Type B pancreatic cell (in vitro differentiated cells): ENCODE measurements around the gene APH1B. TPM values are rescaled to one million over a fixed set of nuclear protein-coding genes. Genes with fewer than 3 reads are reported as not detected.

ENCODE experiments used
- DNase-seq: peaks from one replicate; pipeline ENCODE4 v3.0.0; 2021; ENCODE audit warnings: mixed read lengths; ENCODE audit not compliant: unreplicated experiment; ENCODE audit errors: extremely low spot score
- H3K27ac Mint-ChIP-seq: 2 replicates; pipeline ENCODE4 v1.8.0; 2021; ENCODE audit warnings: mild to moderate bottlenecking, mixed read lengths
- H3K27me3 Mint-ChIP-seq: 2 replicates; pipeline ENCODE4 v1.8.0; 2021; ENCODE audit warnings: mixed read lengths
- H3K36me3 Mint-ChIP-seq: 2 replicates; pipeline ENCODE4 v1.8.0; 2021; ENCODE audit warnings: mixed read lengths
- H3K4me1 Mint-ChIP-seq: one replicate; pipeline ENCODE4 v1.8.0; 2021; ENCODE audit warnings: mixed read lengths; ENCODE audit not compliant: unreplicated experiment
- H3K4me3 Mint-ChIP-seq: 2 replicates; pipeline ENCODE4 v1.8.0; 2021; ENCODE audit warnings: mild to moderate bottlenecking, mixed read lengths
- H3K9me3 Mint-ChIP-seq: 2 replicates; pipeline ENCODE4 v1.8.0; 2021; ENCODE audit warnings: mixed read lengths
- total RNA-seq: library from RNA; stranded (reverse); gene quantifications from 2 replicates; pipeline ENCODE4 v1.2.1, GENCODE V29; 2021; ENCODE audit warnings: low replicate concordance
- TF ChIP-seq, protein P1 (sequence below): fragments of 200-600 bp; sonication (generic); conservative IDR thresholded peaks from 2 replicates; pipeline ENCODE4 v1.5.0; 2021; ENCODE audit warnings: antibody characterized with exemption, mild to moderate bottlenecking

Gene APH1B
- total RNA-seq, 1 donor from 2014 or later: 16.0 TPM

- H3K9me3 Mint-ChIP-seq: no peaks in the 10 kb centered on the region
- peaks cover 5% of the 10 kb centered on the region for H3K27me3 Mint-ChIP-seq
- TF ChIP-seq, protein P1, sequence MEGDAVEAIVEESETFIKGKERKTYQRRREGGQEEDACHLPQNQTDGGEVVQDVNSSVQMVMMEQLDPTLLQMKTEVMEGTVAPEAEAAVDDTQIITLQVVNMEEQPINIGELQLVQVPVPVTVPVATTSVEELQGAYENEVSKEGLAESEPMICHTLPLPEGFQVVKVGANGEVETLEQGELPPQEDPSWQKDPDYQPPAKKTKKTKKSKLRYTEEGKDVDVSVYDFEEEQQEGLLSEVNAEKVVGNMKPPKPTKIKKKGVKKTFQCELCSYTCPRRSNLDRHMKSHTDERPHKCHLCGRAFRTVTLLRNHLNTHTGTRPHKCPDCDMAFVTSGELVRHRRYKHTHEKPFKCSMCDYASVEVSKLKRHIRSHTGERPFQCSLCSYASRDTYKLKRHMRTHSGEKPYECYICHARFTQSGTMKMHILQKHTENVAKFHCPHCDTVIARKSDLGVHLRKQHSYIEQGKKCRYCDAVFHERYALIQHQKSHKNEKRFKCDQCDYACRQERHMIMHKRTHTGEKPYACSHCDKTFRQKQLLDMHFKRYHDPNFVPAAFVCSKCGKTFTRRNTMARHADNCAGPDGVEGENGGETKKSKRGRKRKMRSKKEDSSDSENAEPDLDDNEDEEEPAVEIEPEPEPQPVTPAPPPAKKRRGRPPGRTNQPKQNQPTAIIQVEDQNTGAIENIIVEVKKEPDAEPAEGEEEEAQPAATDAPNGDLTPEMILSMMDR: no peak
- H3K4me1 Mint-ChIP-seq: no peaks in the 10 kb centered on the region
- H3K27ac Mint-ChIP-seq: no peak overlapping the region
- no peak for DNase-seq
- no peak overlapping the region for H3K4me3 Mint-ChIP-seq
- H3K36me3 Mint-ChIP-seq: no peaks in the 10 kb centered on the region
These were observed 55.1 kb downstream of the APH1B start for GRCh38 chr15:63332367-63333124.

GRCh38 chr15:63334821-63335220, 57.4 kb downstream of the APH1B start:
- Mint-ChIP-seq H3K27ac (no peak overlapping the region), H3K4me1 (peaks cover 10% of the 10 kb centered on the region), H3K36me3 (no peaks in the 10 kb centered on the region), H3K9me3 (no peaks in the 10 kb centered on the region), H3K4me3 (no peak overlapping the region), H3K27me3 (peaks cover 9% of the 10 kb centered on the region)
- DNase-seq: no peak
- TF ChIP-seq, protein P1: no peak

- Mint-ChIP-seq H3K4me3 (no peak overlapping the region), H3K27ac (no peak overlapping the region), H3K9me3 (no peaks in the 10 kb centered on the region), H3K27me3 (peaks cover 16% of the 10 kb centered on the region), H3K36me3 (no peaks in the 10 kb centered on the region), H3K4me1 (peaks cover 11% of the 10 kb centered on the region)
- TF ChIP-seq, protein P1: no peak
- no peak for DNase-seq
These were observed 58.3 kb downstream of the APH1B start for GRCh38 chr15:63335543-63336240.

GRCh38 chr15:63337046-63337445, 59.6 kb downstream of the APH1B start:
- Mint-ChIP-seq H3K4me1 (peaks cover 11% of the 10 kb centered on the region), H3K27ac (no peak overlapping the region), H3K27me3 (peaks cover 23% of the 10 kb centered on the region), H3K4me3 (no peak overlapping the region), H3K36me3 (no peaks in the 10 kb centered on the region), H3K9me3 (no peaks in the 10 kb centered on the region)
- DNase-seq: no peak
- TF ChIP-seq, protein P1: no peak

DNA sequence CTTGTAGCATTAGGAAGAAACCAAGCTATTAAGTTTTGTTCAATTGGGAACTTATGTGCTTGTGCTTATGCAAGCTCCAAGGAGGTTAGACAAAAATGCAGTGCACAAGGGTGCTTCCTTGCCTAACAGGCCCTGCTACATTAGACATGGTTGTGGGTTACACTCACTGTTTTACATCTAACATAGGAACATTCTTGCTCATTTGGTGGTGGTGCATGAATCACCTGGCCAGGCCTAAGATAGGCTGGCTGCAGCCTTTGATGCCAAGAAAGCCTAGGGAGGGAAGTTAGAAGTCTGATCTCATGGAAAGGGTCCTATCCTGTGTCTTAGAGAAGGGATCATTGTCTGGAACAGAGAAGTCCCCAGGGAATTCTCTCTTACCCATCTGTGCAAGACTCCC, 60.8 kb downstream of the APH1B start:
- Mint-ChIP-seq H3K9me3 (no peaks in the 10 kb centered on the region), H3K27me3 (peaks cover 18% of the 10 kb centered on the region), H3K4me3 (no peak overlapping the region), H3K27ac (no peak overlapping the region), H3K4me1 (peaks cover 11% of the 10 kb centered on the region), H3K36me3 (no peaks in the 10 kb centered on the region)
- DNase-seq: no peak
- TF ChIP-seq, protein P1: no peak
